ENCODE measurements around the gene HCLS1. TPM values are rescaled to one million over a fixed set of nuclear protein-coding genes. Genes with fewer than 3 reads are reported as not detected.

Gene HCLS1
- total RNA-seq, 1 donor from 2014 or later: 0.82 TPM

GRCh38 chr3:121681792-121682191, 21.1 kb upstream of the HCLS1 start:
- DNase-seq (ENCODE audit: low spot score): no peak
- peaks cover 49% of the 10 kb centered on the region for H3K36me3 Mint-ChIP-seq (ENCODE audit: low read depth)
- no peak overlapping the region for H3K4me3 Mint-ChIP-seq (ENCODE audit: unreplicated experiment)
- peaks cover 23% of the 10 kb centered on the region for H3K9me3 Mint-ChIP-seq (ENCODE audit: low read depth)
- no peaks in the 10 kb centered on the region for H3K4me1 Mint-ChIP-seq (ENCODE audit: low read depth)
- no peaks in the 10 kb centered on the region for H3K27me3 Mint-ChIP-seq (ENCODE audit: low read depth)
- no peak for TF ChIP-seq CTCF (IDR thresholded peaks at IDR 0.05)
- H3K27ac Mint-ChIP-seq (ENCODE audit: unreplicated experiment): no peak overlapping the region

GRCh38 chr3:121677141-121677540, 16.4 kb upstream of the HCLS1 start:
- no peak for DNase-seq (ENCODE audit: low spot score)
- Mint-ChIP-seq H3K4me1 (ENCODE audit: low read depth) (no peaks in the 10 kb centered on the region), H3K36me3 (ENCODE audit: low read depth) (peaks cover 46% of the 10 kb centered on the region), H3K27ac (ENCODE audit: unreplicated experiment) (no peak overlapping the region), H3K4me3 (ENCODE audit: unreplicated experiment) (no peak overlapping the region), H3K9me3 (ENCODE audit: low read depth) (no peaks in the 10 kb centered on the region), H3K27me3 (ENCODE audit: low read depth) (no peaks in the 10 kb centered on the region)
- no peak for TF ChIP-seq CTCF (IDR thresholded peaks at IDR 0.05)

- DNase-seq (ENCODE audit: low spot score): no peak
- Mint-ChIP-seq H3K27ac (ENCODE audit: unreplicated experiment) (no peak overlapping the region), H3K27me3 (ENCODE audit: low read depth) (no peaks in the 10 kb centered on the region), H3K4me3 (ENCODE audit: unreplicated experiment) (no peak overlapping the region), H3K9me3 (ENCODE audit: low read depth) (no peaks in the 10 kb centered on the region), H3K36me3 (ENCODE audit: low read depth) (peaks cover 50% of the 10 kb centered on the region), H3K4me1 (ENCODE audit: low read depth) (no peaks in the 10 kb centered on the region)
- no peak for TF ChIP-seq CTCF (IDR thresholded peaks at IDR 0.05)
Measured at GRCh38 chr3:121670676-121671075, 10.0 kb upstream of the HCLS1 start.

- TF ChIP-seq CTCF (IDR thresholded peaks at IDR 0.05): no peak
- no peak for DNase-seq (ENCODE audit: low spot score)
- H3K4me3 Mint-ChIP-seq (ENCODE audit: unreplicated experiment): no peak overlapping the region
- no peak overlapping the region for H3K27ac Mint-ChIP-seq (ENCODE audit: unreplicated experiment)
- no peaks in the 10 kb centered on the region for H3K27me3 Mint-ChIP-seq (ENCODE audit: low read depth)
- H3K4me1 Mint-ChIP-seq (ENCODE audit: low read depth): no peaks in the 10 kb centered on the region
- H3K9me3 Mint-ChIP-seq (ENCODE audit: low read depth): no peaks in the 10 kb centered on the region
- H3K36me3 Mint-ChIP-seq (ENCODE audit: low read depth): peaks cover 63% of the 10 kb centered on the region
Measured at GRCh38 chr3:121667333-121667732, 6.6 kb upstream of the HCLS1 start.

GRCh38 chr3:121665488-121665887, 4.8 kb upstream of the HCLS1 start:
- TF ChIP-seq CTCF (IDR thresholded peaks at IDR 0.05): no peak

More at GRCh38 chr3:121665488-121665887, 4.8 kb upstream of the HCLS1 start:
- DNase-seq (ENCODE audit: low spot score): no peak
- Mint-ChIP-seq H3K9me3 (ENCODE audit: low read depth) (no peaks in the 10 kb centered on the region), H3K27ac (ENCODE audit: unreplicated experiment) (no peak overlapping the region), H3K4me1 (ENCODE audit: low read depth) (peaks cover 4% of the 10 kb centered on the region), H3K4me3 (ENCODE audit: unreplicated experiment) (no peak overlapping the region), H3K27me3 (ENCODE audit: low read depth) (no peaks in the 10 kb centered on the region), H3K36me3 (ENCODE audit: low read depth) (peaks cover 54% of the 10 kb centered on the region)
